ENCODE measurements around the gene CAND2.
"Not testable (repeated sequence)": the region's sequence is repeated elsewhere in the genome, so short reads cannot be mapped to it uniquely, and the experiment has no call there.

CAND2 gene

GRCh38 chr3:12868039-12869034 lies 71.9 kb downstream of the CAND2 start:
- Mint-ChIP-seq H3K4me1 (ENCODE audit: low read depth) (peaks cover 11% of the 10 kb centered on the region), H3K9me3 (peaks cover 5% of the 10 kb centered on the region), H3K27me3 (peaks cover 23% of the 10 kb centered on the region), H3K36me3 (ENCODE audit: low read depth) (no peaks in the 10 kb centered on the region), H3K27ac (peak overlapping the region; percentile 5), H3K4me3 (peak overlapping the region; percentile 67)
- DNase-seq = peak; percentile 75

- DNase-seq = peak; percentile 65
- Mint-ChIP-seq H3K27ac (no peak overlapping the region), H3K36me3 (ENCODE audit: low read depth) (no peaks in the 10 kb centered on the region), H3K9me3 (peaks cover 5% of the 10 kb centered on the region), H3K4me3 (no peak overlapping the region), H3K4me1 (ENCODE audit: low read depth) (peaks cover 11% of the 10 kb centered on the region), H3K27me3 (peaks cover 23% of the 10 kb centered on the region)
Observed at GRCh38 chr3:12869035-12869621, 72.6 kb downstream of the CAND2 start.

DNA sequence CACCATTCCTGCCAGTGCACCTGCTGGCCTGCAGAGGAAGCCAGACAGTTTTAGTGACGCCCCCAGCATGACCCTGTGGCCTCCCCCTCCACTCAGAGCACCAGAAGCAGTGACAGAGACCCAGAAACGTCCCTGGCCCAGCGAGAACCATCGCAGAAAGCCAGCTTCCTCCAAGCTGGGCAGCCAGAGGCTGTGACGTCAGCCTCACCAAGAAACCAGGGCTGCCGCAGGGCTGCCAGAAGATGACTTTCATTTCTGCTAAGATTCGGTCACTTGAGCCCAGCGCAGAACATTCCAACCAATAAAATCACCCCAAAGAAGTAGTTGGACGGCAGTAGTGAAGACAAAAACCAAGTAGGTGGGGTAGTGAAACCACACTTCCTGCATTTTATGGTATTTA lies 74.5 kb downstream of the CAND2 start:
- Mint-ChIP-seq H3K27ac (no peak overlapping the region), H3K27me3 (peaks cover 26% of the 10 kb centered on the region), H3K4me1 (ENCODE audit: low read depth) (peaks cover 13% of the 10 kb centered on the region), H3K4me3 (no peak overlapping the region), H3K9me3 (no peaks in the 10 kb centered on the region), H3K36me3 (ENCODE audit: low read depth) (no peaks in the 10 kb centered on the region)
- no peak for DNase-seq

GRCh38 chr3:12871404-12871983 lies 75.0 kb downstream of the CAND2 start:
- no peak for DNase-seq
- H3K27ac Mint-ChIP-seq = no peak overlapping the region
- H3K4me1 Mint-ChIP-seq (ENCODE audit: low read depth) = peaks cover 13% of the 10 kb centered on the region
- H3K36me3 Mint-ChIP-seq (ENCODE audit: low read depth) = no peaks in the 10 kb centered on the region
- peaks cover 26% of the 10 kb centered on the region for H3K27me3 Mint-ChIP-seq
- H3K9me3 Mint-ChIP-seq = no peaks in the 10 kb centered on the region
- H3K4me3 Mint-ChIP-seq = no peak overlapping the region

GRCh38 chr3:12875857-12876836 lies 79.7 kb downstream of the CAND2 start:
- peak; percentile 51 for DNase-seq
- Mint-ChIP-seq H3K4me1 (ENCODE audit: low read depth) (peaks cover 2% of the 10 kb centered on the region), H3K27me3 (peaks cover 8% of the 10 kb centered on the region), H3K36me3 (ENCODE audit: low read depth) (no peaks in the 10 kb centered on the region), H3K27ac (no peak overlapping the region), H3K4me3 (no peak overlapping the region), H3K9me3 (no peaks in the 10 kb centered on the region)

DNA sequence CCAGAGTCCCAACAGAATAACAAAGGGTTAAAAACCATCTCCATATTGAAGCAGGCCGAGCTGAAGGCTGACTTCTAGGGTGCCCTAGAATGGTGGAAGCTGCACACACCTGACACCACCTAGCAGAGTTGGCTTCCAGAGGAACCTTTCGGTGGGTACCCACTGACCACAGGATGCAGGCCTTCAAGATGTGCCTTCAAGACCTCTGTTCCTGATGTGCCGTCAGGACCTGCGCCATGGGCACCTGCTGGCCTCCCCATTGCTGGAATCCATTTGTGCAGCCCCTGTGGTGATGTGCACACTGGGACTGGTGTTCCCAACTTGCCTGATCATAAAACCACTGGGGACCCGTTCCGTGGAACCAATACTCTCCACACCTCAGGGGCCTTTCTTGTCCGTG lies 80.6 kb downstream of the CAND2 start:
- DNase-seq = no peak
- Mint-ChIP-seq H3K4me1 (ENCODE audit: low read depth) (peaks cover 2% of the 10 kb centered on the region), H3K36me3 (ENCODE audit: low read depth) (no peaks in the 10 kb centered on the region), H3K9me3 (no peaks in the 10 kb centered on the region), H3K27ac (no peak overlapping the region), H3K4me3 (no peak overlapping the region), H3K27me3 (peaks cover 8% of the 10 kb centered on the region)

DNA sequence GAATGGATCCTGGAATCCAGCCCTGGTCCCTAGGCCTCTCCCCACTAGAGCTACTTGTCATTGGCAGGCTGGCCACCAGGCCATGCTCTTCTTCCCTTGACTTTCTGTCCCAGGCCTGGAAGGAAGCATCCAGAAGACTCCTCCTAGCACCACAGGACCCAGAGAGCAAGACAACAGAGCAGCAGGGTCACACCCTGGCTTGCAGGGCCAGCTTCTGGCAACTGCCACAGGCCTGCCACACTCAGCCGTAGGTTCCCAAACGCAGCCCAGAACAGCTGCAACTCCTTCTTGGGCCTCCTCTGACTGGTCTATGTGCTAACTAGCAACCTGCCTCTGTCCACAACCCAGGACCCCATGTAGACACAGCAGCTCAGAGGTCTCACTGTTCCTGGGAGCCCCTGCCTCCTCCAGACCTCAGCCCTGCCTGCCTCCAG lies 81.7 kb downstream of the CAND2 start:
- DNase-seq = no peak
- H3K9me3 Mint-ChIP-seq = no peaks in the 10 kb centered on the region
- peaks cover 2% of the 10 kb centered on the region for H3K4me1 Mint-ChIP-seq (ENCODE audit: low read depth)
- H3K4me3 Mint-ChIP-seq = no peak overlapping the region
- H3K27ac Mint-ChIP-seq = no peak overlapping the region
- H3K27me3 Mint-ChIP-seq = peaks cover 8% of the 10 kb centered on the region
- H3K36me3 Mint-ChIP-seq (ENCODE audit: low read depth) = no peaks in the 10 kb centered on the region

- H3K27ac Mint-ChIP-seq; DNase-seq; H3K27me3 Mint-ChIP-seq; H3K9me3 Mint-ChIP-seq; H3K4me3 Mint-ChIP-seq; H3K4me1 Mint-ChIP-seq (ENCODE audit: low read depth); H3K36me3 Mint-ChIP-seq (ENCODE audit: low read depth): not testable (repeated sequence)
Observed at GRCh38 chr3:12878758-12879157, 82.3 kb downstream of the CAND2 start.

DNA sequence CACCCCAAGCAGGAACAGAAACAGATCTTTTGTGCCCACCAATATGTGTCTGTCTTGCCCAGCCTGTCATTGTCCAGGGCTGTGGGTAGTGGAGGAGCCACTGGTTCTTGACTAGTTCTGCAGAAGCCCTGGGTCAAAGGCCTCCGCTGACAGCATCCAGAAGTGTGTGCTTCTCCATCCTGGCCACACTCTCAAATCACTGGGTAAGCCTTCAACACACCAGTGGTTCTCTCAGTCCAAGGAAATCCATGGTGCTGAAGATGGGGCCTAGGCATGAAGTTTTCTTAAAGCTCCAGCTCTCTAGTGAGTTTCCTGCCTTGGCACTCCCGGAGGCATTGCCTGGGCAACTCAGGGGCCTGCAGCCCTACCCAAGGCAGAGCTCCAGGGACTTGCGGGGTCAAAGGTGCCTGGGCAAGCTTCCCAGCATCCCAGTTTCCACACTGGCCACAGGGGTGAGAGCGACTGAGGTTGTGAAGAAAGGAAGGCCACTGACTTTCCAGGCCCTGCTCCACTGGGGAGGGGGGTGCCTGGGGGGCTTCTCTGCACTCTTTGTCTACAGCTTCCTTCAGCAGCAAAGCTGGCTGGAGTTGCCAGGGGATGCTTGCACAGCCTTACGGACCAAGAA lies 82.8 kb downstream of the CAND2 start:
- H3K27ac Mint-ChIP-seq = no peak overlapping the region
- no peak overlapping the region for H3K4me3 Mint-ChIP-seq
- no peaks in the 10 kb centered on the region for H3K36me3 Mint-ChIP-seq (ENCODE audit: low read depth)
- DNase-seq = no peak
- H3K9me3 Mint-ChIP-seq = no peaks in the 10 kb centered on the region
- peaks cover 8% of the 10 kb centered on the region for H3K27me3 Mint-ChIP-seq
- peaks cover 2% of the 10 kb centered on the region for H3K4me1 Mint-ChIP-seq (ENCODE audit: low read depth)

DNA sequence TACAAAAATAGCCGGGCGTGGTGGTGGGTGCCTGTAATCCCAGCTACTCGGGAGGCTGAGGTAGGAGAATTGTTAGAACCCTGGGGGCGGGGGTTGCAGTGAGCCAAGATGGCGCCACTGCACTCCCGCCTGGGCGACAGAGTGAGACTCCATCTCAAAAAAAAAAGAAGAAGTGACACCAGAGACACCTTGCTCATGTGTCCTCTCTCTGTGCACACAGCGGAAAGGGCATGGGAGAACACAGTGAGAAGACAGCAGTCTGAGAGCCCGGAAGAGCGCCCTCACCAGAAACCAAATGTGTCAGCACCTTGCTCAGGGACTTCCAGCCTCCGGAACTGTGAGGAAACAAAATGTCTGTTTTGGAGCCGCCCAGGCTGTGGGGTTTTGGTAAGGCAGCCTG lies 85.4 kb downstream of the CAND2 start:
- H3K4me1 Mint-ChIP-seq (ENCODE audit: low read depth) = peaks cover 10% of the 10 kb centered on the region
- not testable (repeated sequence) for H3K27me3 Mint-ChIP-seq; H3K4me3 Mint-ChIP-seq; H3K9me3 Mint-ChIP-seq; H3K27ac Mint-ChIP-seq; H3K36me3 Mint-ChIP-seq (ENCODE audit: low read depth); DNase-seq

- H3K27me3 Mint-ChIP-seq = peaks cover 11% of the 10 kb centered on the region
- H3K36me3 Mint-ChIP-seq (ENCODE audit: low read depth) = no peaks in the 10 kb centered on the region
- no peaks in the 10 kb centered on the region for H3K9me3 Mint-ChIP-seq
- no peak overlapping the region for H3K4me3 Mint-ChIP-seq
- no peak for DNase-seq
- H3K4me1 Mint-ChIP-seq (ENCODE audit: low read depth) = peaks cover 10% of the 10 kb centered on the region
- H3K27ac Mint-ChIP-seq = no peak overlapping the region
Observed at GRCh38 chr3:12882336-12883310, 86.1 kb downstream of the CAND2 start.

DNA sequence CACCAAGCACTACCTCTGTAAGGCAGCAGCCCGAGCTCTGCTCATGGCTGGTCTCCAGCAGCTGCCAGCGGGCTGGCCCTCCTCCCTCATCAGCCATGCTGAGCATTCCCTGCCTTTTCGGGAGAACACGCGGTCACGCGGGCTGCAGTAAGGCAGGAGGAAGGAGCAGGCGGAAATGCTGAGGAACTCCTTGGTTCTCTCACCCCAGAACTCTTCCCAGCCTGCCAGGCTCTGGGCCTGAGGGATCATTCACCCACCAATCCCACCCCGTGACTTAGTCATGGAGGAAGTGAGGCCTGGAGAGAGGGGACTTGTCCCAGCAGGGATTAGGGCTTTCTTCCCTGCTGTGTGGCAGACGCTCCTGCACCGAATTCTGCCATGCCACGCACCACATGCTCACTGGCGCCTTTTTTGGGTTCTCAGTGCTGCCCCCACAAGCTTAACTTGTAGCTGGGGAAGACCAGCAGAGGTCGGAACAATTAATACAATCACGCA lies 87.8 kb downstream of the CAND2 start:
- H3K36me3 Mint-ChIP-seq (ENCODE audit: low read depth) = no peaks in the 10 kb centered on the region

More for the DNA sequence above, 87.8 kb downstream of the CAND2 start:
- peaks cover 19% of the 10 kb centered on the region for H3K27me3 Mint-ChIP-seq
- H3K27ac Mint-ChIP-seq = no peak overlapping the region
- H3K4me1 Mint-ChIP-seq (ENCODE audit: low read depth) = peaks cover 10% of the 10 kb centered on the region
- no peaks in the 10 kb centered on the region for H3K9me3 Mint-ChIP-seq
- no peak for DNase-seq
- no peak overlapping the region for H3K4me3 Mint-ChIP-seq
